T-helper 22 cell (primary cell): ENCODE measurements around the gene CDH7.

Experiments
- DNase-seq: peaks from one replicate; pipeline ENCODE4 v3.0.0-alpha.2; 2020; ENCODE audit warnings: low read depth

The CDH7 gene, protein sequence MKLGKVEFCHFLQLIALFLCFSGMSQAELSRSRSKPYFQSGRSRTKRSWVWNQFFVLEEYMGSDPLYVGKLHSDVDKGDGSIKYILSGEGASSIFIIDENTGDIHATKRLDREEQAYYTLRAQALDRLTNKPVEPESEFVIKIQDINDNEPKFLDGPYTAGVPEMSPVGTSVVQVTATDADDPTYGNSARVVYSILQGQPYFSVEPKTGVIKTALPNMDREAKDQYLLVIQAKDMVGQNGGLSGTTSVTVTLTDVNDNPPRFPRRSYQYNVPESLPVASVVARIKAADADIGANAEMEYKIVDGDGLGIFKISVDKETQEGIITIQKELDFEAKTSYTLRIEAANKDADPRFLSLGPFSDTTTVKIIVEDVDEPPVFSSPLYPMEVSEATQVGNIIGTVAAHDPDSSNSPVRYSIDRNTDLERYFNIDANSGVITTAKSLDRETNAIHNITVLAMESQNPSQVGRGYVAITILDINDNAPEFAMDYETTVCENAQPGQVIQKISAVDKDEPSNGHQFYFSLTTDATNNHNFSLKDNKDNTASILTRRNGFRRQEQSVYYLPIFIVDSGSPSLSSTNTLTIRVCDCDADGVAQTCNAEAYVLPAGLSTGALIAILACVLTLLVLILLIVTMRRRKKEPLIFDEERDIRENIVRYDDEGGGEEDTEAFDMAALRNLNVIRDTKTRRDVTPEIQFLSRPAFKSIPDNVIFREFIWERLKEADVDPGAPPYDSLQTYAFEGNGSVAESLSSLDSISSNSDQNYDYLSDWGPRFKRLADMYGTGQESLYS

DNA sequence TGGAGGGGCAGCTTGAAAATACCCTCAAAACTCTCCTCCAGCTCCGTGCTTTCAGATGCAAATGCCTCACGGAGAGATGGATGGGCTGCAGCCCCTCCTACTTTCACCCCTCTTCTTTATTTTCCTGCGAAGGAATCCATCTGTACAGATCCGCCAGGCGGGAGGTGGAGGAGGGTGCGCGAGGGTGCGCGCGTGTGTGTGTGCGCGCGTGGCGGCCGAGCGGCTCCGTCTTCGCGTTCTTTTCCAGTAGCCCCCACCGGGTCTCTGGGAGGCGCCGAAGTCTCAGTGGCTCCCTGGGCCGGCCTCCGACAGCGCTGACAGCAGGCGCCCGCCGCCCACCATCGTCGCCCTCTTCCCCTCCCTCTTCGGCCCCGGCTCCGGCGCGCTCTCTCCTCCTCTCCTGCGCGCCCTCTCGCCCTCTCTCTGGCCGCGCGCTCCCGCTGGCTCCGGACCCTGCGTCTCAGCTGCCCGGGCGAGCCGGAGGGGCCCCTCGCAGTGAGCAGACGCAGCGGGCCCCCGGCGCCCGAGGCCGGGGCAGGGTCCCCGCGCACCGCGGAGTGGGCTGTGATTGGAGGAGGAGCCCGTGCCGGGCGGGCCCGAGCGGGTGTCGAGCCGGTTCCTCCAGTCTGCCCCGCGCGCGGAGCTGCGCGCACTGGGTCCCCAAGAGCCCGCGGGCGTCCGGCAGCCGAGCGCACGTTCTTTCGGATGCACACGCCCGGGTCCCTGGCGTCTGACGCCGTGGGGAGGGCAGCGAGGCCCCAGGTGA, at the start of gene CDH7:
CDH7 (plus strand) TSS at position 624 of the 766 bp plus-strand sequence. CDS start 11,831 bp downstream, outside the sequence.
- no peak for DNase-seq

DNA sequence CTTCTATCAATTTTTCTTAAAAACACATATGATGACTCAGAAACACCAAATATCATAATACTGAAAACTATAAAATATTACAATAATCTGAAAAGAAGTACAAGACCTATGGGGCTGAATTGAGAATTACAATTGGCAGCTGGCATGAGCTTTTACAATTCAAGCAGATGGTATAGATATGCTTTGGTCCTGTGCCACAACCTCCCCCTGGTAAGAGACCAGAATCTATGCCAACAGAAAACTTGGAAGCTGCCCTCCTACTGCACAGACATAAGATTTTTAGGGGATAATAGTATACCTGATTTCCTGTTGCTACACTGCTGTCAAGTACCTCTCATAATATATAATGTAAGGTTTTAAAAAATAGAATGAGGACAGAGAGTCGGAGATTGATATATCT, 46.8 kb upstream of the CDH7 start:
- no peak for DNase-seq

DNA sequence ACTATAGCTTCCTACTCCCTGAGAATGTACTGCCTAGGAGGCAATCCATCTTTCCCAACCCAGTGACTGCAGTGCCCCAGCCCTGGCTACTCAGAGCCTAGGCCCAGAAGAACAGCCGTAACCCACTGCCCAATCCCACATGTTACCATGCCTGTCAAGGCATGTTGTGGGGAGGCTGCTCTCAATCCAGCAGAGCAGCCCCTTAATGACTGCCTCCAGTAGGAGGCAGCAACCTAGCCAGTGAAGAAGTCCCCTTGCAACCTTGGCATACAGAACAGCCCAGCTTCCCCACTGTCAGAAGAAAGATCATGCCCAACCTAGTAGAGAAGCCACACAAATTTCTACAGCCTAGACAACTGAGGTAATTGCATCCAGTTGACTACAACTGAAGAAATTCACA, 44.2 kb upstream of the CDH7 start:
- no peak for DNase-seq

DNA sequence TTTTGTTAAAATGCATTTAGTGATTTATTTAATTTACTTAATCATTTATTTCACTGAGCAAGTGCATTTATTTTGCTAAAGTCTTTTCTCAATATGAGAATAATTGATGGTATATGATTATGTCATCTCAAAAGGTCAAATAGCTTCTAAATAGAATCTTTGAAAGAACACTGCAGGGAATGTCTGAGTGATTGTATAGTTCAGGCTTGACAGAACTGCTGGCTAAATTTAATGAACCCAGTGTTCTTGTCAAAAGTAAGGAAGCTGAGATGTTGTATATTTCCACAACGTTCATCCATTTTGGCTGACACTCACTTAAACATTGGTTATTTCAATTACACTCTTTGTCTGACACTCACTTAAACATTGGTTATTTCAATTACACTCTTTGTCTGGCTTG, 39.3 kb upstream of the CDH7 start:
- DNase-seq = no peak

DNA sequence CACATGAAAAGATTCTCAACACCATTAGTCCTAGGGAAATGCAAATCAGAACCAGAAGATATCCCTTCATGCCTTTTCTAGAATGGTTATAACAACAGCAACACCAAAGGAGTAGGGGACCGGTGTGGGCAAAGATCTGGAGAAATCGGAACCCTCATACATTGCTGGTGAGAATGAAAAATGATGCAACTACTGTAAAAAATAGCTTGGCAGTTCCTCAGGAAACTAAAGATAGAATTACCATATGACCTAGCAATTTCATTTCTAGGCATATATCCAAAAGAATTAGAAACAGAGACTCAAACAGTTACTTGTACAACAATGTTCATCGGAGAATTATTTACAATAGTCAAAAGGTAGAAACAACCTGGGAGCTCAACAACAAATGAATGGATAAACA, 29.2 kb upstream of the CDH7 start:
- no peak for DNase-seq

DNA sequence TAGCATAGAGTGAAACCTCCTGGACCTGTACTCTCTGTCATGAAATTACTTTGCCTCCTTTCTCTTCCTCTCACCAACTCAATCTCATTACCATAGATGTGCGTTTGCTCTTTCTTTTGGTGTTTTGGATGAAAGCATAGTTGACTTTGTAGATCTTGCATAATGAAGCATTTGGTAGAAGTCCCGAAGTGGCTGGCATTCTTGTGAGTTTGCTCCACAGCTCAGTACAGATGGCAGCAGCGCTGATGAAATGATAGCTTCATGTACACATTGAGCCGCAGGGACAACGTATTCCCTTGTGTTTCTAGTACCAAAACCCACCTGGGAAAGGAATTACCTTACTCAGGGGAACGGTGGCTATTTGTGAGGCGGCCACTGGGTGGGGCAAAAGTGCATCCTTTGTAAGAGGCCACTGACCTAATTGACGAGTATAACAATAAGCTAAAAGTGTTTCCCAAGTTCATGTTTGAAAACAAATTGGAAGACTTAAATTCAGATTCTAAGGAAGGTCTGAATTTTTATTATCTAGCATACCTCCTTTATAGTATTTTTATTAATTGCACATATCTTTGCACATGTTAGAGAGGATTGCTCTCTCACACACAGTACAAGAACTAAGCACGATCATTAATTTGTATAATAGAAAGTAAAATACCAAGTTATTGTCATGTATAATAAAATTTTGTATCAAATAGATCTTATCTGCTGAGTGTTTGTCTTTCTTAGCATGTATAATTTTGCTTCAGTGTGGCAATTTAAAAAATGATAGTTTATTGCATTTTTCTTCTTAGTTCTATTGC, 25.4 kb upstream of the CDH7 start:
- DNase-seq = no peak

DNA sequence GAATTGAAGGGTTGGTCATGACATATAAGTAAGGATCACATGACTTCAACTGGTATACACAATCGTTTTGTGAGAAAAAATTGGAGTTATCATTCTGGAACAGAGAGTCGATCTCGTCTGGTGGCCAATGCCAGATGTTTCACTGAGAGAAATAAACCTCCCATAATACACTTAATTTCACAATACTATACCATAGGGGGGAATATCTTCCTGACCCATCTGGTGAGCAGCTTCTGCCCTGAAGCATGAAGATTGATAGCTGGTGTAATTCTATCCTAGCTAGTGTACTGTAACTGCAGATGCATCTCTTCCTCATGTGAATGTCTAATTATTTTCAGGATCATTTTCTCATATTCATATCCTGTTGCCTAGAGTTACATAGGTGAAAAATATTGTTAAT, 15.7 kb upstream of the CDH7 start:
- DNase-seq = no peak

DNA sequence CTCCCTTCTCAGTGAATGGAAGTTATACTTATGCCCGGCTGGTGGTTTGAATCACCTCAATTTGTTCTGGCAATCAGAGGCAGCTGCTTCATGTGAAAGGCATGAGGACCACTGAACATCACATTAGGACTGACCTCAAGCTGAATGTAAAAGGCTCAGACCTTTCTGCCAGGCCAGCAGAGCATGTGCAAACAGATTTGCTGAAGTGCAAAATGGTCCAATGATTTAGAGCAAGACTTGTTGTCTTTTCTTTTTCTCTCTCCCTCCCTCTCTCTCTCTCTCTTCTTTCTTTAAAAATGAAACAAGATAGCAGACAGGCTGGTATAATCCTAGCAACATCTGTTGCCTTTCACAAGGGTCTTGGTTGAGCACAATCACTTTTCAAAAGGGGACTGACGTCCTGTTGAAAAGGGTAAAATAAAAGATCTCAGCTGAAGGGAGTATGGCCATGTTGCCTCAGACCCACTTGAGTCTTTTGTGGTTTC, 13.3 kb upstream of the CDH7 start:
- no peak for DNase-seq

DNA sequence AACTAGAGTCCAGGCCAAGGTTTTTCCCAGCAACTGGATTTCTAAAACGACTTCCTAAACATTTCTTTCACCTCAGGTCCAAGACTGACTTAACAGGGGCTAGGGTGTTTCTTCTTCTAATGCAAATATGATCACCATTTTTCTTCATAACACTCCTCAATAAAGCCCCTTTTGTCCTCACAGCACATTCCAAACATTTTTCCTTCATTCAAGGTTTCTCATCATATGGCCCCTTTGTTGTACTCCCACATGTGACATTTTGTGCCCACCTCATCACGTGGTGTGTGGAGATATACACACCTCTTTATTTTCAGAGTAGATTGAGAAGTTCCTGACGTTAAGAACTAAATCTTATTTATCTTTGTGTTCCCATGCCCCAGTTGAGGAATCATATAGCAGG, 3.9 kb upstream of the CDH7 start:
- DNase-seq = no peak

DNA sequence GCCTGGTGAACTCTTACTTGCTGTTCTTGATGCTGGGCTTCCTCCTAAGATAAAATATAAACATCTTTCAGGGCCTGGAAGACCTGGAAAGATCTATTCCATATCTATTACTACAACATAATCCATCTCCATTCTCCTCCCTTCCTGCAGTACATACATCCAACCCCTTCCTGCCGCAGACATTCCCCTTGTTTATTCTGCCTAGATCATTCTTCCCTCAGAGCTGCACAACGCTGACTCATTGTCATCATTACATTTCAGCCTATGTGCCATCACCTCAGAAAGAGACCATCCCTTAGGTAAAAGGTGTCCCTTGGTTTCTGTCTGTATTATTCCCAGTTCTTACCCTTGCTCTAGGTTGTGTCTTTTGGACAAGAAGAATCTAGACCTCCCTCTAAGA, 2.5 kb upstream of the CDH7 start:
- no peak for DNase-seq

DNA sequence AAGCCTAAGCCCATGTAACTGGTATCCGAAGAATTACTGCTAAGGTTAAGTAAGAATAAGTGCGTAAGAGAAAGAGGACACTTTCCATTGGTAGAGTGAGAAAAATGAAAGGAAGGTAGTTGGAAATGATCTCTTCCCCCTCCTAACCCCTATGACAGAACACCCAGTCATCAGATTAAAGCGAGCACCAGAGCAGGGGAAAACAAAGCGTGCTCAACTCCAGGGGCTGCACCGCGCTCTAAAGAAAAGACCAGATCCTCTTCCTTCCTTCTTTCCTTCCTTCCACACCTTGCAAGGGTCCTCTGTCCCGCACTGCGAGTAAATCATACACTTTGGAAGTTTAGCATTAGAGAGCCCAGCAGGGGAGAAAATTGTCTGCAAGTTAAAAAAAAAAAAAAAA, 971 bp upstream of the CDH7 start:
- no peak for DNase-seq

DNA sequence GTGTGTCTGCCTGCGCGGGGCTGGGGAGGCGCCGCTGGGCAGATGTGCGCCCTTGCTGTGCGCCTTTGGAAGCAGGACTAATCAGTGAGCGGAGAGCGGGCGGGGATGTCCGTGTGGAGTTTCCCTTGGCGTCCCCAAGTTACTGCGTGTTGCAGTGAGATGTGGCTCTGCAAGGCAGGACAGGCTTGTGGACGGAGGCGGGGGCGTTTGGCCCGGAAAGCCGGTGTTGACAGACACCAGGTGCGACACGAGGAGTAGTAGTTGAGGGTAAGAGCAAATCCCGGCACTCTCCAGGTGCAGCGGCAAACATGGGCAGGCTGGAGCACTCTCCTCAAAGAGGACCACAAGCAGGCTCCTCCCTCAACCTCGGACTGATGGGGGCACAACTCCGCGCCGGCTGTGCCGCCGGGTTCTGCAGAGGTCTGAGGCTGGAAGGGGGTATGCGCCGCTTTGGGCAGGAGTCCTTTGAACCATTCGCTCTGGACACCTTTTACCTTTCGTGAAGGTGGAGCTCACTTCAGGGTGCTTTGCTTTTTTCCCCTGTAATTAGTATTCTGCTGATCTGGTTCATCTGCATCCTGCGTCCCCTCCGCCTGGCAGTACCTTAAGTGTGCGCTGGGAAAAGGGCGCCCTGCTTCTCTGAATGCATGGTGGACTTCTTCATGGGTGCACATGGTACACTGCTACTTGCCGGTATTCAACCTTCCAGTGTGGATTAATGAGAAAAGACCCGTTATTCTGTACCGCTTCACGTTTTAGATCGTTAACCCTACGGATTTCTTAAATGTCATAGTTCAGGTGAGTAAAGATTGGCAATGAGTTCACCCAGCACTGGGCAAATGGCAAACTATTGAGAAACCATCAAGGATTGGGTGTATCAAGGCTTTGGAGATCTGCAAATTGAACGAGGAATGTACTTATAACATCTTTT, 608 bp downstream of the CDH7 start:
- no peak for DNase-seq

DNA sequence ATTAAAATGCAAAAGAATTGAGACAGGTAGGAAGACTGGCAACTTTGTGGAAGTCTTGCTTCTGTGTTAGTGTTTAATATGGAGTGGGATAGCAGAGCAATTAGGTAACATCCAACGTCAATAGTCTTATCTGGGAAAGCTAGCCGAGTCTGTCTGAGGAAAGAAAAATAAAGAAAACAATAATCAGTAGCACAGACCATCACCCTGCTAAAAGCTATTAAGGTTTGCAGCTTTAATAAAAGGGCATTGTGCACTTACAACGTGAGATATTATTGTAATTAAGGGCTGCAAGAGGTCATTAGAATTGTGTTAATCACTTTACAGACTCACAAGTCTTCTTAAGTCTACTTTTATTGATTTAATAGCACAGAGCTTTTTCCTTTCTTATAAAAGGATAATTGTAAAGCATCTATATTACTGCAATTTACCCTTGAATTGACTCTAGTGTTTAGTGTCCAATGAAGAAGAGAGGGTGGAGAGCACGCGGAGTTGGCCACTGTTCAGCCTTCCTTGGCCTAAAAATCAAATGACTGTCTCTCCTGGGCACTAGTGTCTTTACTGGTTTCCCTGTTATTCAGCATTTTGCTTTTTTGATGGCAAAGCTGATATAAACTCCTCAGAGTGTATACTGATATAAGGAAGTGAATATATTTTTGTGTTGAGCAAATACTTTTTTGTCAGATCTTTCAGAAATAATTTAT, 2.0 kb downstream of the CDH7 start:
- no peak for DNase-seq

DNA sequence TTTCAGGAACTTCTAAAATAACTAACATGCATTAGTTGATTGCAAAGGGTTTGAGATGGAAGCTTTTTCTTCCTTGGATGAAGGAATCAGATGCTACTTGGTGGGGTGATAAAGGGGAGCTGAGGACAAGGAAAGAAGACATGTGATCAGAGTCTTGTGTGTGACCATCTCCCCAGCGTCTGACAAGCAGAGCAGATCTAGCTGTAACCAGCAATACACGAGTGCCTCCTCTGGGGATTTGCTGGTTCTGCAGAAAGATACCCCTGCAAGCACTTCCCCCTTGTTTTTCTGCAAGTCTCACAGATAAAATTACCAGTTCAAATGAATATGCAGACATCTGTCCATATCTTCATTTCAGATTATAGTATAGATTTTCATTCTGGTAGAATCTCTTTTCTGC, 2.7 kb downstream of the CDH7 start:
- DNase-seq = no peak

DNA sequence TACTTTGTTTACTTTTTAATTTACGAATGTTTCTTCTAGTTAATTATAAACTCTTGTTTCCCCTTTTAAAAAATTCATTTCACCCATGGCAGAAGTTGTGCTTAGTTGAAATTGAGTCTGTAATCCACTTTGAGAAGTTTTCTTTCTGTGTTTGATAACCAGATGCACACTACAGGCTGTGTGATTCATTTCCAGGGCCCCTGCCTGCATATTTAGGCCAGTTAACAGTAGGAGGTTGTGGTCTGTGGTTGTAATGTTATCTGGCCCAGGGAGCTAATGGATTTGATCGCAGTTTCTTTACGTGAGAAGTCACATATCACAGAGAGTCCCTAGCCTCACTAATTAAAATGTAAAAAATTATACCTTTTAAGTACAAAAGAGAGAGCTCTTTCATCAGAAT, 3.3 kb downstream of the CDH7 start:
- DNase-seq = no peak

DNA sequence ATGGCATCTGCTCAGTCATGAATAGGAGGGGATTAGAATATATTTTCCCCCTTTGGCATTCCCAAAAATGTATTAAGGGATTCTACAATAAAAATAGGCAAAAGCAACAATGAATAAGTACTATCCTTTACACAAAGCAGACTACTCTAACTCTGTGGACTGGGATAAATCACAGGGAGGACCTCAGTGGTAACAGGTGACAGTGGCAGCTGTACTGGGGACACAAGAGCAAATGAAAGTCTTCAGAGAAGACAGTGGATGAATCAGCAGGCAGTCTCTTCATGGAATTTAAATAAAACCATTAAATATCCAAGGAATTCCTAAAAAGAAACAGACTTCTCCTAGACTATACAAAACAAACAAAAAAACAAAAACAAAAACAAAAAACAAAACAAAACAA, 4.8 kb downstream of the CDH7 start:
- no peak for DNase-seq

DNA sequence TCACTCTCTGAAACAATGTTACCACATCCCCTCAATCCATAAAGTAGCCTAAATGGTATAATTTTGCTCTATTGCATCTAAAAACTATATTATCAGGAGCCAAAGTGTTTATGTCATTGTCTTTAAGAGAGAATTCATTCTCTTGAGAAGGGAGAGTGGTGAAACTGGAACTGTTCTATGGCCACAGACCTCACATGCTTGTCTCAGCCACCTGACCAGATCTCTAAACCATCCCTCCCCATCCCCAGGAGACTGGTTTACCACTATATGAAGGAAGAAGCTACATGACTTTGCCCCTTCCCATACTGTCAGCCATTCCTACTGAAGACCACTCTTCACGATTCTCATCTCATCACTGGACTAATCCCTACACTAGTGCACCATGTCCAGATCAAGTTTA, 9.6 kb downstream of the CDH7 start:
- DNase-seq = no peak

DNA sequence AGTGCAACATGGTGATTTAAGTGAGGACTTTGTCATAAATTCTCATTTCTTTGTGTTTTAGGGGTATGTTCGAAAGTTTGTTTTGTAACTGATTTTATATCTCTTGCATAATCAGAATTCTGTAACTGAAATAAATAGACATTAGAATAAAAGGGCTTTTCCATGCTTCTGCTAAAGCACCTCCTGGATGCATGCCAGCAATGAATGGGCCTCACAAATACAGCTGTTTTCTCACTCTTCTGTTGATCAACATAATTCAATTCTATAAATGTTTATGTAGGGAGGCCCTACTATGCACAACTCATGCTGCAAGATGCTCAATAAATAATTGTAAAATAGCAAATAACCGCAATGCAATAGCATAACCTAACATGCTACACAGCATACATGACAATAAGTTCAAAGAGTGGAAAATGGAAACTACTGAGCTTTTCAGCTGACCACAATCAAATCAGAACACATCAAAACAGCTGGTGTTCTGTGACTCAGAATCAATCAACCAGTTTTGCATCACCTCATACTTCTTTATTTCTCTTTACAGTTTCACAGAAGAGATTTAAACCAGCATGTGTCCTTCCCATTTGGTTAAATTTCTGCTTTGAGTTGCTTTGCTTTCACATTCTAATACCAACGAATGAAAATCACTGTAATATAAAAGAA, 11.0 kb downstream of the CDH7 start:
- DNase-seq = no peak

DNA sequence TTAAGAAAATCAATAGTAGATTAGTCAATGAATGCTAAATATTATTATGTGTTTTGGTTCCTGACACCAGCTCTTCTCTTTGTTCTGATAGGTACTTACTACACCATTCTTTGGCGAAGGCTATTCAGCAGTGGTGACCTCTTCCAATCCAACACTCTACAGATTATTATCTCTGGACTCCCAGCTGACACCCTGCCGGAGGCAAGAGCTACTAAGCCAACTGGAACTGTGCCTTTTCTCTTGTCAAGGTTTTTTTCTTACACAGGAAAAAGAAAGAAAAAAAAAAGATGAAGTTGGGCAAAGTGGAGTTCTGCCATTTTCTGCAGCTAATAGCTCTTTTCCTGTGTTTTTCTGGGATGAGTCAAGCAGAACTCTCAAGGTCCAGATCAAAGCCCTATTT, 11.7 kb downstream of the CDH7 start:
- no peak for DNase-seq

DNA sequence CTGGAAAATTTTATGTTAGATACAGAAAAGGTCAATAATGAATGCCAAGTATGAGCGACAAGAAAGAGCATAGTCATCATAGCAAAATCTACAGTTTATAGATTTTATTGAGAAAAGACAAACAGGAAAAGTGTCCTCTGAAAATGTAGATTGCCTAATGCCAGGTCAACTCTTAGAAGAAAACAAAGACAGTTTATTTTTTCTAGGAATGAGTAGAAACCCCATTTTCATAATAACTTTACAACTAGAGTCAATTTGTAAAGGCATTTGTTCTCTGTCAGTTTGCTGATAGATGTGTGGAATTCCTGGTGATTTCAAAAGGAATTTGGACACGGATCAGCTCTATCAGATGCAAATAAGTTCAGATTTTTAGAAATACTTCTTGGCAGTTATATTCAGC, 16.6 kb downstream of the CDH7 start:
- no peak for DNase-seq
